Activated naive CD8-positive, alpha-beta T cell treated with anti-CD3 and anti-CD28 coated beads, Interleukin-2, amount 50 U/mL, for 24 hours (primary cell): ENCODE data around the gene TRPM2.

Experiments
- ATAC-seq: fragments of 150-1000 bp; cut with Tn5 transposase; one replicate; pipeline ENCODE4 v1.10.0; 2021
- DNase-seq: peaks from one replicate; pipeline ENCODE4 v3.0.0; 2021
- H3K27ac Mint-ChIP-seq: one replicate; pipeline ENCODE4 v1.8.0; 2021; ENCODE audit warnings: mild to moderate bottlenecking, mixed read lengths
- H3K27me3 Mint-ChIP-seq: one replicate; pipeline ENCODE4 v1.8.0; 2021; ENCODE audit warnings: mixed read lengths
- H3K36me3 Mint-ChIP-seq: one replicate; pipeline ENCODE4 v1.8.0; 2021; ENCODE audit warnings: low read depth, mixed read lengths
- H3K4me1 Mint-ChIP-seq: one replicate; pipeline ENCODE4 v1.8.0; 2021; ENCODE audit warnings: mixed read lengths
- H3K4me3 Mint-ChIP-seq: one replicate; pipeline ENCODE4 v1.8.0; 2021; ENCODE audit warnings: mild to moderate bottlenecking, moderate library complexity, mixed read lengths
- H3K9me3 Mint-ChIP-seq: one replicate; pipeline ENCODE4 v1.8.0; 2021; ENCODE audit warnings: mixed read lengths

TRPM2 gene

DNA sequence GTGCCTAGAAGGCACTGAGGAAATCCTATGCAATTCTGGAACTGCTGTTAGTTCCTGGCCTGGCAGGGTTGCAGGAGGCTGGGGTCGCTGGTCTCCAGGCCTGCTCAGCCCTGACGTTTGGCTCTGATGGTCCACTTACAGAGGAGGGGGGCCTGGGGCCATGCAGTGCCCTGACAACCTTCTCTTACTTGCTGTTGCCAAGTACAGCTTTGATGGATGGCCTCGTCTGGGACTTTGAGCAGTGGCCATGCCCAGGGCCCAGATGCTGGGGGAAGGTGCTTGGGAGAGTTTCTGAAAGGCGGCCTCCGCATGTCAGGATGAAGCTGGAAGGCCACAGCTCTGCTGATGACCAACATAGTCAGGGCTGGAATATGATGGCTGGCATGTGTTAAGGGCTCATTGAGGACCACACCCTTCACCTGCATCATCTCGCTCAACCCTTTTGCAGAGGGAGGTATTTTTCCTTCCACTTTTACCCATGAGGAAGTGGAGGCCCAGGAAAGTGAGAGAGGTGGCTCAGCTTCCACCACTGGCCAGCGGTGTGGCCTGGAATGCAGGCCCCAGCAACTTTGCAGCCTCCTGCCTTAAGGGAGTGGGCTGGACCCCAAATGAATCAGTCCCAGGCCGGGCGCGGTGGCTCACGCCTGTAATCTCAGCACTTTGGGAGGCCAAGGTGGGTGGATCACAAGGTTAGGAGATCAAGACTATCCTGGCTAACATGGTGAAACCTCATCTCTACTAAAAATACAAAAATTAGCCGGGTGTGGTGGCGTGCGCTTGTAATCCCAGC lies 67.2 kb downstream of the TRPM2 start:
- no peak for DNase-seq
- Mint-ChIP-seq H3K4me3 (no peak overlapping the region), H3K4me1 (no peaks in the 10 kb centered on the region), H3K36me3 (no peaks in the 10 kb centered on the region), H3K27me3 (no peaks in the 10 kb centered on the region), H3K9me3 (peaks cover 6% of the 10 kb centered on the region), H3K27ac (no peak overlapping the region)
- no peak for ATAC-seq

DNA sequence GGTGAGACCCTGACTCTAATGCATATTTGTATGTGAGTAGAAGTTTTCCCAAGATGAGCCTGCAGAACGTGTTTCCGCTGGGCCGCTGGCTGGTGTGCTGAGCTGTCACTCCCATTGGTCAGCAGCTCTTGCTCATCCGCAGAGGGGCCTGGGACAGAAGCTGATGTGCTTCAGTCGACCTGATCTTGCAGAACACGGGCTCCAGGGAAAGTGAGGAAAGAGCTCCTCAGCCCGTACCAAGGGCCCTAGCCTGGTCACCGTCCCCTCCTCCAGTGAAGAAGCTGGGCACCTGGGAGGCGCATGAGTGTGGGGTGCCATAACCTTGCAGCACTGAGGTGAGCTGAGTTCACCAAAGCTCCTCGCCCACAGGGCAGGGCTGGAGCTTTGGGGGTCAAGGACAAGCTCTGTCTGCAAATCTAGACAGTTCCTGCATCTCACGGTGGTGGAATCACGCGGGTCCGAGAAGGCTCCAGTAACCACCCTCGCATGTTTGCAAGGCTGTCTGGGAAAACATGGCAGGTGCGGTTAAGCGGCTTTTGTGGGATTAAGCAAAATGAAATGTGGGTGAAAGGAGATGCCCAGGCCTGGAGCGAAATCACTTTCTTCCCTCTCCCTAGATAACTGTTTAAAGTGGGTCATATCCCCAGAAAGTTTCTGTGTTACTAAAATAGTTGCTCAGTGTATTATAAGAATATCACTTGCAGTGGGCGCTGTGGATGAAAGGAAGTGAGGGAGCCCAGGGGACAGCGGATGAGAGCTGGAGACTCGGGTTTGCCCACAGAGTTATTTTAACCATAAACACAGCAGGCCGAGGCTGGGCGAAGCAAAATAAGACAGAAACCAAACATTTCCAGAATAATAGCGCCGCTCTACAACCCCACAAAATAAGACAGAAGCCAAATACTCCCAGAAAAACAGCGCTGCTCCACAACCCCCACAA lies 68.8 kb downstream of the TRPM2 start:
- H3K4me1 Mint-ChIP-seq, result no peaks in the 10 kb centered on the region
- ATAC-seq (no peak), DNase-seq (no peak)
- H3K27ac Mint-ChIP-seq, result no peak overlapping the region
- no peaks in the 10 kb centered on the region for H3K36me3 Mint-ChIP-seq
- peaks cover 6% of the 10 kb centered on the region for H3K9me3 Mint-ChIP-seq
- no peak overlapping the region for H3K4me3 Mint-ChIP-seq
- H3K27me3 Mint-ChIP-seq, result no peaks in the 10 kb centered on the region

DNA sequence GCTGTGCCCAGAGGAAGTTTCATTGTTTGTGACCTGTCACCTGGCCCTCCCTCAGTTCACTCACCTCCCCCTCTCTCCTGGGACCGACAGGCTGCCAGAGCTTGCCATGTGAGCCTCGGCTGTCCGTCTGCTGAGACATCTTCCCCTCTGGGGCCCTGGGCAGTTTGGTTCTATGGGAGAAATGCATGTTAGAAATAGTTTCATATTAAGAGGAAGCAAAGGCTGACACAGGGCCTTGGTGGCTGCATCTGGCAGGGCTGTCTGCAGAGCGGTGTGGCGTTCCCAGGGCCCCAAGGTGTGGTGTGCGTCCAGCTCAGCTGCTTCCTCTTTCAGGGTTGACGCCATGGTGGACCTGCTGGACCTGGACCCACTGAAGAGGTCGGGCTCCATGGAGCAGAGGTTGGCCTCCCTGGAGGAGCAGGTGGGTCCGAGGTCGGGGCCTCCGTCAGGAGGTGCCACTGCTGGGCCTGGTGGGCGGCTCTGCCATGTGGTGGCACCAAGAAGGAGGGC lies 69.9 kb downstream of the TRPM2 start:
- DNase-seq (no peak), ATAC-seq (no peak)
- Mint-ChIP-seq H3K9me3 (peaks cover 6% of the 10 kb centered on the region), H3K27ac (no peak overlapping the region), H3K4me3 (no peak overlapping the region), H3K27me3 (no peaks in the 10 kb centered on the region), H3K36me3 (no peaks in the 10 kb centered on the region), H3K4me1 (no peaks in the 10 kb centered on the region)

GRCh38 chr21:44423941-44424607 lies 70.7 kb downstream of the TRPM2 start:
- Mint-ChIP-seq H3K9me3 (peaks cover 10% of the 10 kb centered on the region), H3K27me3 (no peaks in the 10 kb centered on the region), H3K27ac (no peak overlapping the region), H3K4me3 (no peak overlapping the region), H3K4me1 (no peaks in the 10 kb centered on the region), H3K36me3 (no peaks in the 10 kb centered on the region)
- no peak for DNase-seq
- no peak for ATAC-seq

DNA sequence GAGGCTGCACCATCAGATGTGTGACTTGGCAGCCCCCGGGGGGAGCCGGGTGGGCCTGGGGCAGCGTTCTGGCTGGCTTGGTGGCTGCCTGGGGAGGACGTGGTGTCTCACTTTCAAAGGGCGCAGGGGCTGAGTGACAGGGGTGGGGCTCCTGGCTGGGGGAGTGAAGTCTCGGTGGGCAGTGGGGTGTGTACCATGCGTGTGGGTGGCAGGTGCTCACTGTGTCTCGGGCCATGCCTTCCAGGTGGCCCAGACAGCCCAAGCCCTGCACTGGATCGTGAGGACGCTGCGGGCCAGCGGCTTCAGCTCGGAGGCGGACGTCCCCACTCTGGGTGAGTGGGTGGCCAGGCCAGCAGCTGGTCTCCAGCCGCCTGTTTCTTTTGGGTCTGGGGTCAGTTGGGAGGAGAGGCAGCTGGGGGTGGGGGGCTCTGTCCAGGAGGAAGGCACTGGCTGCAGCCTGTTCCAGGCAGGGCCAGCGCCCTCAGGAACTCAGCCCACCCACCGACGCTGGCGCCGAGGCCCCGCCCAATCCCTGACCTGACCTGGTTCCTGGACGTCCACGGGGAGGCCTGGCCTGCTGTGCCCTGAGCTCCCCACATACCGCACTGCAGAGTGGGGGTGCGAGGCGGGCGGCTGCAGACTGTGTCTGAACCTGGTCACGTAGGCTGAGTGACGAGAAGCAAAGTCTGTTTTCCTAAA lies 71.3 kb downstream of the TRPM2 start:
- H3K36me3 Mint-ChIP-seq, result peaks cover 2% of the 10 kb centered on the region
- no peaks in the 10 kb centered on the region for H3K27me3 Mint-ChIP-seq
- no peak for DNase-seq
- H3K4me1 Mint-ChIP-seq, result no peaks in the 10 kb centered on the region
- H3K9me3 Mint-ChIP-seq, result peaks cover 7% of the 10 kb centered on the region
- no peak overlapping the region for H3K27ac Mint-ChIP-seq
- ATAC-seq, result no peak
- H3K4me3 Mint-ChIP-seq, result no peak overlapping the region

DNA sequence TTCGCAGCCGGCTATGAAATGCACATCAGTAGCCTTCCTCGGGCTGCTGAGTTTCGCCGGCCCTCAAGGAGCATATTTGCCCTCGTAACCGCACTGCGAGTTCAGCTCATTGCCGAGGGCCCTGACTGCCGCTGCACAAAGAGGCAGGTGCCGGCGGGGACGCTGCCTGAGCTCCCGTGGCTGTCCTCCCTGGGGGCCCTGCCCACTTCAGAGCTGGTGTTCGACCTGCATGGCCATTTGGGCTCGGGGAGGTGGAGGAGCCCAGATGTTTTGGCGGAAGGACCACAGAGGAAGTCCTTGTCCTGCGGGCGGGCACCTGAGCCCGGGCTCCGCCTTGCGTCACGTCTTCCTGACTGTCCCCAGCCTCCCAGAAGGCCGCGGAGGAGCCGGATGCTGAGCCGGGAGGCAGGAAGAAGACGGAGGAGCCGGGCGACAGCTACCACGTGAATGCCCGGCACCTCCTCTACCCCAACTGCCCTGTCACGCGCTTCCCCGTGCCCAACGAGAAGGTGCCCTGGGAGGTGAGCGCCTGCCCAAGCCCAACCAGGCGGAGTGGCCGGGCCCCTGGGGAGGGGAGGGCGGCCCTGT lies 72.0 kb downstream of the TRPM2 start:
- ATAC-seq, result no peak
- Mint-ChIP-seq H3K36me3 (peaks cover 5% of the 10 kb centered on the region), H3K9me3 (peaks cover 10% of the 10 kb centered on the region), H3K27ac (no peak overlapping the region), H3K4me1 (no peaks in the 10 kb centered on the region), H3K4me3 (no peak overlapping the region), H3K27me3 (no peaks in the 10 kb centered on the region)
- no peak for DNase-seq

DNA sequence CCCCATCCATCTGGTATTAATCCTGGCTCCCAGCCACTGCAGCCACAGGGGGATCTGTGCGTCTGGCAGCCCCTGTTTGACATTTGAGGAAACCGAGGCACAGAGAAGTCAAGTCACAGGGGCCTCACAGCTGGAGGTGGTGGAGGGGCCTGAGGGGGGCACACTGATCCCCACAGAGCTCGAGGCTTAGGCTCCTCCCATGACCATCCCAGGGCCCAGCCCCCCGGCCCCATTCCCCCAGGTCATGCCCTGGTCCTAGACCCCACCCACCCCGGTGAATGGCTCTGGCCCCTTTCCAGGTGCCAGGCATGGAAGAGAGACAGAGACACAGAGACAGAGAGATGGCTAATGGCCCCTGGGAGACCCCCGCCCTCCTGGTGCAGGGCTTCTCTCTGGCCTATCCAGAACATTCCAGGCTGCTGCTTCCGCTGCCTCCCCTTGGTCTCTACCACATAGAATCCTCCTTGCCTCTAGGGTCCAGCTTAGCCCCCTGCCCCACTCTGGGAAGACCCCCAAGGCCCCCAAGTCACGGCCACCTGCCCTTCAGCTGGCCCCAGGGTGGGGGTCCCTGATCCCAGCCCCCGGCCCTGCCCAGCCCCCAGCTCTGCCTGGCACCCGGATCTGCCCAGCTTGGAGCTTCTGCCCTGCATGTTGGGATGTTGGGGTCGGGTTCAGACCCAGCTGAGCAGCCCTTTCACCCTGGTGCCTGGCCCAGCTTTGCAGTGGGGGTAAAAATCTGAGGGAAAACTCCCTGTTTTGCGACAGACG lies 72.7 kb downstream of the TRPM2 start:
- Mint-ChIP-seq H3K9me3 (peaks cover 15% of the 10 kb centered on the region), H3K4me1 (no peaks in the 10 kb centered on the region), H3K27ac (no peak overlapping the region), H3K27me3 (no peaks in the 10 kb centered on the region), H3K4me3 (no peak overlapping the region), H3K36me3 (peaks cover 7% of the 10 kb centered on the region)
- ATAC-seq, result no peak
- DNase-seq, result no peak

GRCh38 chr21:44426663-44427191 lies 73.3 kb downstream of the TRPM2 start:
- peaks cover 20% of the 10 kb centered on the region for H3K9me3 Mint-ChIP-seq
- no peaks in the 10 kb centered on the region for H3K4me1 Mint-ChIP-seq
- H3K27me3 Mint-ChIP-seq, result no peaks in the 10 kb centered on the region
- no peak overlapping the region for H3K27ac Mint-ChIP-seq
- DNase-seq, result no peak
- H3K4me3 Mint-ChIP-seq, result no peak overlapping the region
- H3K36me3 Mint-ChIP-seq, result peaks cover 8% of the 10 kb centered on the region
- ATAC-seq, result no peak

- Mint-ChIP-seq H3K9me3 (peaks cover 23% of the 10 kb centered on the region), H3K27ac (no peak overlapping the region), H3K27me3 (no peaks in the 10 kb centered on the region), H3K36me3 (peaks cover 10% of the 10 kb centered on the region), H3K4me1 (no peaks in the 10 kb centered on the region), H3K4me3 (no peak overlapping the region)
- ATAC-seq, result no peak
- DNase-seq, result no peak
These were observed 74.1 kb downstream of the TRPM2 start for GRCh38 chr21:44427241-44428120.

- ATAC-seq (no peak), DNase-seq (peak; percentile 26)
- H3K4me3 Mint-ChIP-seq, result no peak overlapping the region
- no peak overlapping the region for H3K27ac Mint-ChIP-seq
- peaks cover 10% of the 10 kb centered on the region for H3K36me3 Mint-ChIP-seq
- no peaks in the 10 kb centered on the region for H3K4me1 Mint-ChIP-seq
- no peaks in the 10 kb centered on the region for H3K27me3 Mint-ChIP-seq
- peaks cover 23% of the 10 kb centered on the region for H3K9me3 Mint-ChIP-seq
These were observed 75.0 kb downstream of the TRPM2 start for GRCh38 chr21:44428281-44428960.

DNA sequence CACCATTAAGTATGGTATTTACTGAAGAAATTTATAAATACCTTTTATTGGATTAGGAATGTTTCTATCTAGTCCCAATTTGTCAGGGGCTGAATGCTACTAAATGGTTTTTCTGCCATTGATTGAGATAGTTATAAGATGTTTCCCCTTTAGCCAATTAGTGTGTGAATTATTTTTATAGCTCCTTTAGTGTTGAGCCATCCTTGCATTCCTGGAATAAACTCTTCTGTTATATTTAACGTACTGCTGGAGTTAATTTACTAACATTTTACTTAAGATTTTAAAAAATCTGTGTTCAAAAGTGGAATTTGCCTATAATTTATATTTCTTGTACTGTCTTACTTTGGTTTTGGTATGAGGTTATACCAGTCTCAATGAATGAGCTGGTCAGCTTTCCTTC lies 76.5 kb downstream of the TRPM2 start:
- Mint-ChIP-seq H3K4me1 (no peaks in the 10 kb centered on the region), H3K36me3 (peaks cover 10% of the 10 kb centered on the region), H3K4me3 (no peak overlapping the region), H3K27ac (no peak overlapping the region), H3K27me3 (no peaks in the 10 kb centered on the region), H3K9me3 (peaks cover 23% of the 10 kb centered on the region)
- DNase-seq, result no peak
- ATAC-seq, result no peak

DNA sequence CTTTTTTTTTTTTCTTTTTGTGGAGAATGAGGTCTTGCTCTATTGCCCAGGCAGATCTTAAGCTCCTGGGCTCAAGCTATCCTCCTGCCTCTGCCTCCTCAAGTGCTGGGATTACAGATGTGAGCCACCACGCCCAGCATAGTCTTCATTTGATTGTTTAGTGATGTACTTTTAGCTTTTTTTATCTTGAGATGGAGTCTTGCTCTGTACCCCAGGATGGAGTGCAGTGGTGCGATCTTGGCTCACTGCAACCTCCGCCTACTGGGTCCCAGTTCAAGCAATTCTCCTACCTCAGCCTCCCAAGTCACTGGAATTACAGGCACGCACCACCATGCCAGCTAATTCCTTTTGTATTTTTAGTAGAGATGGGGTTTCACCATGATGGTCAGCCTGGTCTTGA lies 77.9 kb downstream of the TRPM2 start:
- no peak for ATAC-seq
- Mint-ChIP-seq H3K4me3 (no peak overlapping the region), H3K9me3 (peaks cover 23% of the 10 kb centered on the region), H3K36me3 (peaks cover 10% of the 10 kb centered on the region), H3K4me1 (no peaks in the 10 kb centered on the region), H3K27ac (no peak overlapping the region), H3K27me3 (no peaks in the 10 kb centered on the region)
- no peak for DNase-seq
